ENCODE data around the gene TIFAB.

DNA sequence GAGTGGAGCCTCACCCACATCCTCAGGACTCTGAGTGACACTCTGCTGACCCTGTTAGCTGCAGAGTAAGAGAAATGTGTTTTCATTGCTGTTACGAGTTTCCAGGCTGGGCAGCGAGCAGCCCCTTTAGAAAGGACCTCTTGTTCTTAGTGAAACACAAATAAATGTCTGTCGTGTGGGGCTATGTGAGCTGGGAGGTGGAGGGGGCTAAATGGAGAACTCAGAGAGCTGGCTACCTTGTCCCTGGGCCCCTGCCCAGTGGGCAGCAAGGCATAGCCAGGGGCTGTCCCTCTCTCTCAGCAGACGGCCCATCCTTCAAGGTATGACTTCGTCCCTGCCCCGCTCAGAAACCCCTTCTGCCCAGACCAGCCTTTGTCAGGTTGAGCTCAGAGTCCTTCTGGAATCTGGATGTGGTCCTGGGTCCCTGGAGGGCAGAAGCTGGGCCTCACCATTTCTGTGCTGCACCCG, 15.2 kb downstream of the TIFAB start:
- TF ChIP-seq ZNF140 (tag by site-specific recombination; IDR thresholded peaks at IDR 0.05) (no peak), ZNF292 (tag by site-specific recombination; IDR thresholded peaks at IDR 0.05; ENCODE audit: borderline replicate concordance, low read depth) (no peak), ZNF76 (tag by site-specific recombination; IDR thresholded peaks at IDR 0.05; ENCODE audit: borderline replicate concordance, low read depth) (no peak), ZNF747 (tag by site-specific recombination; IDR thresholded peaks at IDR 0.05) (no peak), SETDB1 (IDR thresholded peaks at IDR 0.05; ENCODE audit: insufficient read length, low read length) (no peak), ZNF561 (tag by site-specific recombination; IDR thresholded peaks at IDR 0.05; ENCODE audit: borderline replicate concordance) (no peak), ZNF2 (tag by site-specific recombination; IDR thresholded peaks at IDR 0.05) (no peak)
- TF ChIP-seq, protein P1, sequence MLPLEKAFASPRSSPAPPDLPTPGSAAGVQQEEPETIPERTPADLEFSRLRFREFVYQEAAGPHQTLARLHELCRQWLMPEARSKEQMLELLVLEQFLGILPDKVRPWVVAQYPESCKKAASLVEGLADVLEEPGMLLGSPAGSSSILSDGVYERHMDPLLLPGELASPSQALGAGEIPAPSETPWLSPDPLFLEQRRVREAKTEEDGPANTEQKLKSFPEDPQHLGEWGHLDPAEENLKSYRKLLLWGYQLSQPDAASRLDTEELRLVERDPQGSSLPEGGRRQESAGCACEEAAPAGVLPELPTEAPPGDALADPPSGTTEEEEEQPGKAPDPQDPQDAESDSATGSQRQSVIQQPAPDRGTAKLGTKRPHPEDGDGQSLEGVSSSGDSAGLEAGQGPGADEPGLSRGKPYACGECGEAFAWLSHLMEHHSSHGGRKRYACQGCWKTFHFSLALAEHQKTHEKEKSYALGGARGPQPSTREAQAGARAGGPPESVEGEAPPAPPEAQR (tag by site-specific recombination; IDR thresholded peaks at IDR 0.05), result no peak
- TF ChIP-seq, protein P2, sequence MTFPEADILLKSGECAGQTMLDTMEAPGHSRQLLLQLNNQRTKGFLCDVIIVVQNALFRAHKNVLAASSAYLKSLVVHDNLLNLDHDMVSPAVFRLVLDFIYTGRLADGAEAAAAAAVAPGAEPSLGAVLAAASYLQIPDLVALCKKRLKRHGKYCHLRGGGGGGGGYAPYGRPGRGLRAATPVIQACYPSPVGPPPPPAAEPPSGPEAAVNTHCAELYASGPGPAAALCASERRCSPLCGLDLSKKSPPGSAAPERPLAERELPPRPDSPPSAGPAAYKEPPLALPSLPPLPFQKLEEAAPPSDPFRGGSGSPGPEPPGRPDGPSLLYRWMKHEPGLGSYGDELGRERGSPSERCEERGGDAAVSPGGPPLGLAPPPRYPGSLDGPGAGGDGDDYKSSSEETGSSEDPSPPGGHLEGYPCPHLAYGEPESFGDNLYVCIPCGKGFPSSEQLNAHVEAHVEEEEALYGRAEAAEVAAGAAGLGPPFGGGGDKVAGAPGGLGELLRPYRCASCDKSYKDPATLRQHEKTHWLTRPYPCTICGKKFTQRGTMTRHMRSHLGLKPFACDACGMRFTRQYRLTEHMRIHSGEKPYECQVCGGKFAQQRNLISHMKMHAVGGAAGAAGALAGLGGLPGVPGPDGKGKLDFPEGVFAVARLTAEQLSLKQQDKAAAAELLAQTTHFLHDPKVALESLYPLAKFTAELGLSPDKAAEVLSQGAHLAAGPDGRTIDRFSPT (tag by site-specific recombination; IDR thresholded peaks at IDR 0.05), result no peak
- TF ChIP-seq, protein P3, sequence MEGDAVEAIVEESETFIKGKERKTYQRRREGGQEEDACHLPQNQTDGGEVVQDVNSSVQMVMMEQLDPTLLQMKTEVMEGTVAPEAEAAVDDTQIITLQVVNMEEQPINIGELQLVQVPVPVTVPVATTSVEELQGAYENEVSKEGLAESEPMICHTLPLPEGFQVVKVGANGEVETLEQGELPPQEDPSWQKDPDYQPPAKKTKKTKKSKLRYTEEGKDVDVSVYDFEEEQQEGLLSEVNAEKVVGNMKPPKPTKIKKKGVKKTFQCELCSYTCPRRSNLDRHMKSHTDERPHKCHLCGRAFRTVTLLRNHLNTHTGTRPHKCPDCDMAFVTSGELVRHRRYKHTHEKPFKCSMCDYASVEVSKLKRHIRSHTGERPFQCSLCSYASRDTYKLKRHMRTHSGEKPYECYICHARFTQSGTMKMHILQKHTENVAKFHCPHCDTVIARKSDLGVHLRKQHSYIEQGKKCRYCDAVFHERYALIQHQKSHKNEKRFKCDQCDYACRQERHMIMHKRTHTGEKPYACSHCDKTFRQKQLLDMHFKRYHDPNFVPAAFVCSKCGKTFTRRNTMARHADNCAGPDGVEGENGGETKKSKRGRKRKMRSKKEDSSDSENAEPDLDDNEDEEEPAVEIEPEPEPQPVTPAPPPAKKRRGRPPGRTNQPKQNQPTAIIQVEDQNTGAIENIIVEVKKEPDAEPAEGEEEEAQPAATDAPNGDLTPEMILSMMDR (tag by site-specific recombination; IDR thresholded peaks at IDR 0.05), result no peak
- TF ChIP-seq, protein P4, sequence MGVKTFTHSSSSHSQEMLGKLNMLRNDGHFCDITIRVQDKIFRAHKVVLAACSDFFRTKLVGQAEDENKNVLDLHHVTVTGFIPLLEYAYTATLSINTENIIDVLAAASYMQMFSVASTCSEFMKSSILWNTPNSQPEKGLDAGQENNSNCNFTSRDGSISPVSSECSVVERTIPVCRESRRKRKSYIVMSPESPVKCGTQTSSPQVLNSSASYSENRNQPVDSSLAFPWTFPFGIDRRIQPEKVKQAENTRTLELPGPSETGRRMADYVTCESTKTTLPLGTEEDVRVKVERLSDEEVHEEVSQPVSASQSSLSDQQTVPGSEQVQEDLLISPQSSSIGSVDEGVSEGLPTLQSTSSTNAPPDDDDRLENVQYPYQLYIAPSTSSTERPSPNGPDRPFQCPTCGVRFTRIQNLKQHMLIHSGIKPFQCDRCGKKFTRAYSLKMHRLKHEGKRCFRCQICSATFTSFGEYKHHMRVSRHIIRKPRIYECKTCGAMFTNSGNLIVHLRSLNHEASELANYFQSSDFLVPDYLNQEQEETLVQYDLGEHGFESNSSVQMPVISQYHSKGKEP (tag by site-specific recombination; IDR thresholded peaks at IDR 0.05), result no peak
- TF ChIP-seq, protein P5, sequence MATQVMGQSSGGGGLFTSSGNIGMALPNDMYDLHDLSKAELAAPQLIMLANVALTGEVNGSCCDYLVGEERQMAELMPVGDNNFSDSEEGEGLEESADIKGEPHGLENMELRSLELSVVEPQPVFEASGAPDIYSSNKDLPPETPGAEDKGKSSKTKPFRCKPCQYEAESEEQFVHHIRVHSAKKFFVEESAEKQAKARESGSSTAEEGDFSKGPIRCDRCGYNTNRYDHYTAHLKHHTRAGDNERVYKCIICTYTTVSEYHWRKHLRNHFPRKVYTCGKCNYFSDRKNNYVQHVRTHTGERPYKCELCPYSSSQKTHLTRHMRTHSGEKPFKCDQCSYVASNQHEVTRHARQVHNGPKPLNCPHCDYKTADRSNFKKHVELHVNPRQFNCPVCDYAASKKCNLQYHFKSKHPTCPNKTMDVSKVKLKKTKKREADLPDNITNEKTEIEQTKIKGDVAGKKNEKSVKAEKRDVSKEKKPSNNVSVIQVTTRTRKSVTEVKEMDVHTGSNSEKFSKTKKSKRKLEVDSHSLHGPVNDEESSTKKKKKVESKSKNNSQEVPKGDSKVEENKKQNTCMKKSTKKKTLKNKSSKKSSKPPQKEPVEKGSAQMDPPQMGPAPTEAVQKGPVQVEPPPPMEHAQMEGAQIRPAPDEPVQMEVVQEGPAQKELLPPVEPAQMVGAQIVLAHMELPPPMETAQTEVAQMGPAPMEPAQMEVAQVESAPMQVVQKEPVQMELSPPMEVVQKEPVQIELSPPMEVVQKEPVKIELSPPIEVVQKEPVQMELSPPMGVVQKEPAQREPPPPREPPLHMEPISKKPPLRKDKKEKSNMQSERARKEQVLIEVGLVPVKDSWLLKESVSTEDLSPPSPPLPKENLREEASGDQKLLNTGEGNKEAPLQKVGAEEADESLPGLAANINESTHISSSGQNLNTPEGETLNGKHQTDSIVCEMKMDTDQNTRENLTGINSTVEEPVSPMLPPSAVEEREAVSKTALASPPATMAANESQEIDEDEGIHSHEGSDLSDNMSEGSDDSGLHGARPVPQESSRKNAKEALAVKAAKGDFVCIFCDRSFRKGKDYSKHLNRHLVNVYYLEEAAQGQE (tag by site-specific recombination; IDR thresholded peaks at IDR 0.05), result no peak
- TF ChIP-seq, protein P6, sequence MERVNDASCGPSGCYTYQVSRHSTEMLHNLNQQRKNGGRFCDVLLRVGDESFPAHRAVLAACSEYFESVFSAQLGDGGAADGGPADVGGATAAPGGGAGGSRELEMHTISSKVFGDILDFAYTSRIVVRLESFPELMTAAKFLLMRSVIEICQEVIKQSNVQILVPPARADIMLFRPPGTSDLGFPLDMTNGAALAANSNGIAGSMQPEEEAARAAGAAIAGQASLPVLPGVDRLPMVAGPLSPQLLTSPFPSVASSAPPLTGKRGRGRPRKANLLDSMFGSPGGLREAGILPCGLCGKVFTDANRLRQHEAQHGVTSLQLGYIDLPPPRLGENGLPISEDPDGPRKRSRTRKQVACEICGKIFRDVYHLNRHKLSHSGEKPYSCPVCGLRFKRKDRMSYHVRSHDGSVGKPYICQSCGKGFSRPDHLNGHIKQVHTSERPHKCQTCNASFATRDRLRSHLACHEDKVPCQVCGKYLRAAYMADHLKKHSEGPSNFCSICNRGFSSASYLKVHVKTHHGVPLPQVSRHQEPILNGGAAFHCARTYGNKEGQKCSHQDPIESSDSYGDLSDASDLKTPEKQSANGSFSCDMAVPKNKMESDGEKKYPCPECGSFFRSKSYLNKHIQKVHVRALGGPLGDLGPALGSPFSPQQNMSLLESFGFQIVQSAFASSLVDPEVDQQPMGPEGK (tag by site-specific recombination; IDR thresholded peaks at IDR 0.05), result no peak
